HG02678 (cell line): ENCODE data around the gene KRT81.
"Not testable (repeated sequence)": the region's sequence is repeated elsewhere in the genome, so short reads cannot be mapped to it uniquely, and the experiment has no call there.

Source experiments
- ATAC-seq: cut with Tn5 transposase; IDR thresholded peaks from one replicate; pipeline ENCODE4 v1.9.1; 2021; ENCODE audit warnings: mild to moderate bottlenecking, moderate library complexity; ENCODE audit not compliant: unreplicated experiment

The KRT81 gene

DNA sequence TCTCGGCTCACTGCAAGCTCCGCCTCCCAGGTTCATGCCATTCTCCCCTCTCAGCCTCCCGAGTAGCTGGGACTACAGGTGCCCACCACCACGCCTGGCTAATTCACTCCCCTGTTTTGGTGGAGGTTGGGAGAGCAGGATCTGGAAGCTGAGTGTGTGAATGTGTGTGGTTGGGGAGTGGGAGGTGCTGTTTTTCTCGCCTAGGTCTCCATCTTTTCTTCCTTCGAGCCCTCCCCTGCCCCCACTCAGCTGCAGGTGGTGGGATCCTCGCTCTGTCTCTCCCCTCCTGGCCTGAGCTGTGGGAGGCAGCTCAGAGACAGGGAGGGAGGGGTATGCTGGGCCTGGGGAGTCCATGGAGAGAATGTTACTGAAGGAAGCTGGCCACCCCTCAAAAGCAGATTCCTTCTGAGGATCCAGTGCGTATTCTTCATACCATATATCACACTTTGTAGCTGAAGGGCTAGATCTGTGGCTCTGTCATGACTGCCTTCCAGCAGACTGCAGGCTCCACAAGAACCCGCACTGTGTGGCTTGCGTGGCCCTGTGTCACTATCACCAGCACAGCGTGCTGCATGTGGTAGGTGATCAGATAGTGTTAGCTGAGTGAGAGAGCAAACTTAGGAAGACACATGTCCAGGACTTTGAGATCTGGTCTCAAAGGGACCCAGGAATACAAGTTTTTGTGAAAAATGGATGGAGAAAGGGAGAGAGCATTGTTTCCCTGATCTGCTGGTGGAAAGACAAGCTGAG lies 27.1 kb upstream of the KRT81 start:
- no peak for ATAC-seq

- ATAC-seq: no peak
These were observed 26.2 kb upstream of the KRT81 start for GRCh38 chr12:52317468-52318052.

GRCh38 chr12:52316701-52317100 lies 25.4 kb upstream of the KRT81 start:
- ATAC-seq: no peak

- no peak for ATAC-seq
These were observed 25.0 kb upstream of the KRT81 start for GRCh38 chr12:52316290-52316689.

GRCh38 chr12:52315721-52316120 lies 24.4 kb upstream of the KRT81 start:
- ATAC-seq: not testable (repeated sequence)

DNA sequence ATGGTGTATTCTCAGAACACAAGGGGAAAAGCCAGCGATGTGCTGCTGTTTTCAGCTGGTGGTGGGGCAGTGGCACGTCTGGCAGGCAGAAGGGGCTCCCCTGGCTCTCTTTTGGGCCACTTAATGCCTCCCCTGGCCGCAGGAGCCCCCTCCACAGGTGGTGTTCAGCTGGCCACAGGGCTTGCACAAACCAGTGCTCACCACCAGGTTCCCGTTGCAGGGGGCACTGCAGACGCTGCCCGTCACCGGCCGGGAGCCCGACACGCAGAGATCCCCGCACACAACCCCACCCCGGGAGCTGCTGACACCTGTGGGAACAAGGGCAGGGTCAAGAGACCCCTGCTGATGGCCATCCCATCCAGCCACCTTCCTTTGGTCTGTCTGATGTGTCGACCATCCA lies 23.2 kb upstream of the KRT81 start:
- ATAC-seq: no peak

DNA sequence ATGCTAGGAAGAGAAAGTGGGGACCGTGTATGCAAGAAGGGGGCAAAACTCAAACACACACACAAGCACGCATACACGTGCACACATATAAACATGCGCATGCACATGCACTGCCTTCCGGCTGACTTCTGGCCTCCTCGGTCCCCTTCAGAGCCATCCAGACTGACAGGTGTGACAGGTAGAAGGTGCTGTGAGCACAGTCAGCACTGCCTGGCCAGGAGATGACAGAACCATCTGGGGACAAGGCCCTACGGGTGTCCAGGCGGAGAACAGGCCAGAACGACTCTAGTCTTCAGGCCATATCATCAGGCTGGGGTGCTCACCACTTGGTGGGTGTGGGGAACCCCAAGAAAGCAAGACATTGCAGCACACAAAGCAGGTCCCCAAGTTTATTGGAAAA lies 22.6 kb upstream of the KRT81 start:
- ATAC-seq: no peak

DNA sequence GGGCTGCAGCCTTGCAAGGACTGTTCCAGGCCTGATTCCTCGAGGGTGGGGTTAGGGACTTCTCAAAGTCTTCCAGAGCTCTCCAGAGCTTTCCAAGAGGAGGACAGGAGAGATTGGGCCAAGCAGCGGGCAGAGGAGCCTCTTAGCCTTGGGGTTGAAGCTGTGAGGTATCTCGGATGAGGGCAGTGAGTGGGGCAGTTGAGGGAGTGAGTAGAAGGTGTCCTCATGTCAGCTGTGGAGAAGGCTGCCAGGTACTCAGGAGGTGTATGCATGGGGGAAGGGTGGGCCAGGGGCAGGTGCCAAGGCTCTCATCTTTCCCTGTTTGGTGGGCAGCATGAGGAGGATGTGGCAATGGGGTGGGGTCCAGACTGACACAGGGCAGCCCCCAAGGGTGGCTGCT lies 22.1 kb upstream of the KRT81 start:
- no peak for ATAC-seq

DNA sequence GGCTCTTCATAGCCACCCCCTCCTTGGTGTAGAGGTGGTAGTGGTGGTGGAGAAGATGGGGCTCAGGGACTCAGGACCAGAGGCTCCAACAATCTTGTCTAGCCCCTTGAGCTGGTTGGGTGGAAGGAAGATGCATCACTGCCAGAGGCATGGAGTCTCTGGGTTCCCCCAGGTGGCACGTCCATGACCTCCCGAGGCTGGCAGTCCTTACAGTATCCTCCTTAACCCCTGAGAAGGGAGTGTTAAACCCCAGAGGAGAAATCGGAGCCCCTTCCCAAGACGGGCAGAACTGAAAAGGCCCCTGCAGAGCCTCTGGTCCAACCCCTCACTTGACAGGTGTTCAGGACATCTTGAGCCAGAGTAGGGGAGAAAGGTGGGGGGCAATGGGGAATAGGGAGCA lies 20.8 kb upstream of the KRT81 start:
- ATAC-seq: no peak

DNA sequence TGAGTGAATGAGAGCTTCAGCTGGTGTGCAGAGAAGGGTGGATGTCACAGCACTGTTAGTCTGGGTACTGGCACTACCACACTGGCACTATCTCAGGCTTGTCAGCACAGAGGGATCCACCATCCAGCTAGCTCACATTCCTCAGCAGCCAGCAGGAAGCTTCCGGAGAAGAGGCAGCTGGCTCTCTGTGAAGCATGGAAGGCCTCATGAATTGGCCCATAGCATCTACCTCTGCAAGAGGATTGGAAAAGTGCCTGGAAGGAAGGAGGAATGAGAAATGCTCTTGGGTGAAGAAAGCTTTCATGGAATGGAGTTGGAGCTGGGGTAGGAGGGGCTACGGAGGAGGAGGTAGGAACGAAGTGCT lies 19.9 kb upstream of the KRT81 start:
- no peak for ATAC-seq

GRCh38 chr12:52310622-52311284 lies 19.4 kb upstream of the KRT81 start:
- no peak for ATAC-seq

- ATAC-seq: no peak
These were observed 17.6 kb upstream of the KRT81 start for GRCh38 chr12:52308806-52309425.

GRCh38 chr12:52307836-52308805 lies 16.8 kb upstream of the KRT81 start:
- ATAC-seq: no peak

DNA sequence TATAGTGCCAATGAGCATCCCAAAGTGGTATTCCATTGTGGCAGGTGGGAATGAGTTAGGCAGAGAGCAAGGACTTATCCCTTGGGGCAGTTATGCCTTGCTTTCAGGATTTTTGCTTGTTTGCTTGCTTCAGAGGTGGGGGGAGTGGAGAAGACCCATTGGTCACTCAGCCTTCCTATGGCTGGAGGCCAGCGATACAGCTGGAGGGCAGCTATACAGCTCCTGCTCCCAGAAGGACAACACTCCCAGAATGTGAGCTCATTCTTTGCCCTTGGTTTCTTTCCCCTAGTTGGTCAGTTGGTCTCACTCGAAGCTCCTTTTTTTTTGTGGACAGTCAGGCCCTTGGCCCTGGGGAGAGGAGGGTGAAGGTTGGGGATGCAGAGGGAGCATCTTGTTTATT lies 15.4 kb upstream of the KRT81 start:
- no peak for ATAC-seq

DNA sequence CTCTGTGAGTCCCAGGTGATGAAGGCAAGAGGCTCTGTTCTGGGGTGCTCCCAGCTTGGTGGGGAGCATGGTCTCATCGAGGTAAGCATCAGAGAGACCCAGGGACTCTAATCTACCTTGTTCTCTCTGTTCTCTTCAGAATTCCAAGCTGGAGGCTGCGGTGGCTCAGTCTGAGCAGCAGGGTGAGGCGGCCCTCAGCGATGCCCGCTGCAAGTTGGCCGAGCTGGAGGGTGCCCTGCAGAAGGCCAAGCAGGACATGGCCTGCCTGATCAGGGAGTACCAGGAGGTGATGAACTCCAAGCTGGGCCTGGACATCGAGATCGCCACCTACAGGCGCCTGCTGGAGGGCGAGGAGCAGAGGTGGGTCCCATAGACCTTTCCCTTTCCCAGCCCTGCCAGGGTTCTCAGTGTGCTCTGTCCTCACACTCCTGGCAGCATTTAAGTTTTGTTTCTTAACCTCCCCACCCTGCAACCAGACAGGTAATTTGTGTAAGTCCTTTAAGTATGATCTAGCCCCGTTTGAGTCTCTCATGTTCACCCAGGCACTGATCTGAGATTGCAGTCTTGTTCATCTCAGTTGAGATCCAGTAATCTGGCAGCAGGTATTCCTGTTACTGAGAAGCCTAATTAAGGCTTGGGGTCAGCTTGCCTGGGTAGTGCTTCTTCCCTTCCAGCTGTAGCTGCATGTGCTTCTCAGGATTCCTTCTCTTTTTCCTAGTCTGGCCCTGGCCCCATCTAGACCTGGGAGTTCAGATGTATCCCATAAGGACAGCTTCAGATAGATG lies 14.8 kb upstream of the KRT81 start:
- ATAC-seq: no peak

- ATAC-seq: peak; percentile 91
These were observed 13.6 kb upstream of the KRT81 start for GRCh38 chr12:52304941-52305411.

DNA sequence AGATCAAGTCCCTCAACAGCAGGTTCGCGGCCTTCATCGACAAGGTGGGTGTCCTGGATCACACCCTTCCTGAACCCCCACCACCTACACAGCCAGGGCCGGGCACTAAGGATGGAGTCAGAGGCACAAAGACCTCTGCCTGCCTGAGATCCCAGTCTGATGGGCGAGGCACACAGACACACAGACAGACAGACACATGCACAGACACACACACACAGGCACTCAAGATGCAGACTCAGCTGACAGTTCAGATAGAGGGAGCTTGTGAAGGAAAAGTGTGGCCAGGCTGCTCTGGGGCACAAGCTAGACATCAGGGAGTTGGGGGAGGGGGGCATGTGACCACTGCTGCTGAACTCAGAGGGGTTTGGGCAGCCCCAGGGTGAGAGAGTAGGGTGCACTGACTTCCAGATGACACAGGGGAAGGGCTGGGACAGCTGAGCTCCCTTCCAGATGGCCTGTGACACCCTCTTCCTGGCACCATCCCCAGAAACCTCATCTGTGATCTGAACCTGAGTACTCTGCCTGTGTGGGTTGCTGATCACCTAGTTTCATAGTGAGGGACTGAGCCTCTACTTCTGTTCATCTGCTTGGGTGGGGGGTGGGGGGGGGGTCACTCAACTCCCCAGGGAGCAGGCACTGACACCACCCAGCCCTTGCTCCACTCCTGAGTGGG lies 11.0 kb upstream of the KRT81 start:
- ATAC-seq: not testable (repeated sequence)

DNA sequence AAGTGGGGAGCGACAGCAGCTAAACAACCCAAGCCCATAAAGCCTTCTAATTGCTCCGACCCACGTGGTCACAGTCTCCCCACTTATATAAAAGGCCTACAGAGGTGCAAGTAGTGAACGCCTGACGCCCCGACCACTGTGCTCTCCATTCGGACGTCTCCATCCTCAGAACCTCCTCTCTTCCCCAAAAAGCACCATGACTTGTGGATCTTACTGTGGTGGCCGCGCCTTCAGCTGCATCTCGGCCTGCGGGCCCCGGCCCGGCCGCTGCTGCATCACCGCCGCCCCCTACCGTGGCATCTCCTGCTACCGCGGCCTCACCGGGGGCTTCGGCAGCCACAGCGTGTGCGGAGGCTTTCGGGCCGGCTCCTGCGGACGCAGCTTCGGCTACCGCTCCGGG lies 10.4 kb upstream of the KRT81 start:
- not testable (repeated sequence) for ATAC-seq
